D721Med (cell line): ENCODE measurements around the gene MRPS34.
A peak's percentile ranks its signal among the peaks of the same experiment; 100 is the strongest.

Source experiments
- DNase-seq: peaks from one replicate; pipeline ENCODE4 v3.0.0; 2011; ENCODE audit warnings: low spot score; ENCODE audit not compliant: insufficient read length
- FAIRE-seq: peaks from 2 replicates; lab custom pipeline; 2011; peaks lifted over from hg19 to GRCh38; lab: Jason Lieb, UNC
- TF ChIP-seq, protein P1 (sequence below): IDR thresholded peaks from 2 replicates; pipeline ENCODE4 v1.5.1; 2012; ENCODE audit warnings: mild to moderate bottlenecking, control low read depth; ENCODE audit not compliant: insufficient read depth; ENCODE audit errors: missing control alignments

The MRPS34 gene

DNA sequence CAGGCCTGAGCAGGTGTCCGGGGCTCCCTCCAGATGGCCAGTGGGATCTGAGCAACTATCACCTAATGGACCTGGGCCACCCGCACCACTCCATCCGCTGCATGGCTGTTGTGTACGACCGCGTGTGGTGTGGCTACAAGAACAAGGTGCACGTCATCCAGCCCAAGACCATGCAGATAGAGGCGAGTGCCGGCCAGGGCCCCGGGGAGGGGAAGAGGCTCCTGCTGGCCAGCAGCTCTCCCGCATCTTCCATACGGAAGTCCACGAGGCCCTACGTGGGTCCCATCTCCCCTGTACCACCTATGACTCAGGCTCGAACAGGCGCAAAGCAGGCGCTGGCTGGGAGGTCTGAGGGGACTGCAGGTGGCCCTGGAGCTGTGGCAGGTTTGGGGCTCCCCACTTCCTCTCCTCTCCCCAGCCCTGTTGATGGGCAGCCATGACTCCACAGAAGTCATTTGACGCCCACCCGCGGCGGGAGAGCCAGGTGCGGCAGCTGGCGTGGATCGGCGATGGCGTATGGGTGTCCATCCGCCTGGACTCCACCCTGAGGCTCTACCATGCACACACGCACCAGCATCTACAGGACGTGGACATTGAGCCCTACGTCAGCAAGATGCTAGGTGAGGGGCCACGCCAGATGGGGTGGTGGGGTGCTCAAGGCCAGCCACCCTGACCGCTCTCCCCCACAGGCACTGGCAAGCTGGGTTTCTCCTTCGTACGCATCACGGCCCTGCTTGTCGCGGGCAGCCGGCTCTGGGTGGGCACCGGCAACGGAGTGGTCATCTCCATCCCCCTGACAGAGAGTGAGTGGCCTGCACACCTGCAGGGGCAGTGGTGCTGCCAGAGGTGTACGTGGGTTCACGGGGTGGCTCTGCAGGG, 5.6 kb downstream of the MRPS34 start:
- TF ChIP-seq, protein P1, sequence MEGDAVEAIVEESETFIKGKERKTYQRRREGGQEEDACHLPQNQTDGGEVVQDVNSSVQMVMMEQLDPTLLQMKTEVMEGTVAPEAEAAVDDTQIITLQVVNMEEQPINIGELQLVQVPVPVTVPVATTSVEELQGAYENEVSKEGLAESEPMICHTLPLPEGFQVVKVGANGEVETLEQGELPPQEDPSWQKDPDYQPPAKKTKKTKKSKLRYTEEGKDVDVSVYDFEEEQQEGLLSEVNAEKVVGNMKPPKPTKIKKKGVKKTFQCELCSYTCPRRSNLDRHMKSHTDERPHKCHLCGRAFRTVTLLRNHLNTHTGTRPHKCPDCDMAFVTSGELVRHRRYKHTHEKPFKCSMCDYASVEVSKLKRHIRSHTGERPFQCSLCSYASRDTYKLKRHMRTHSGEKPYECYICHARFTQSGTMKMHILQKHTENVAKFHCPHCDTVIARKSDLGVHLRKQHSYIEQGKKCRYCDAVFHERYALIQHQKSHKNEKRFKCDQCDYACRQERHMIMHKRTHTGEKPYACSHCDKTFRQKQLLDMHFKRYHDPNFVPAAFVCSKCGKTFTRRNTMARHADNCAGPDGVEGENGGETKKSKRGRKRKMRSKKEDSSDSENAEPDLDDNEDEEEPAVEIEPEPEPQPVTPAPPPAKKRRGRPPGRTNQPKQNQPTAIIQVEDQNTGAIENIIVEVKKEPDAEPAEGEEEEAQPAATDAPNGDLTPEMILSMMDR, result no peak
- FAIRE-seq, result no peak

DNA sequence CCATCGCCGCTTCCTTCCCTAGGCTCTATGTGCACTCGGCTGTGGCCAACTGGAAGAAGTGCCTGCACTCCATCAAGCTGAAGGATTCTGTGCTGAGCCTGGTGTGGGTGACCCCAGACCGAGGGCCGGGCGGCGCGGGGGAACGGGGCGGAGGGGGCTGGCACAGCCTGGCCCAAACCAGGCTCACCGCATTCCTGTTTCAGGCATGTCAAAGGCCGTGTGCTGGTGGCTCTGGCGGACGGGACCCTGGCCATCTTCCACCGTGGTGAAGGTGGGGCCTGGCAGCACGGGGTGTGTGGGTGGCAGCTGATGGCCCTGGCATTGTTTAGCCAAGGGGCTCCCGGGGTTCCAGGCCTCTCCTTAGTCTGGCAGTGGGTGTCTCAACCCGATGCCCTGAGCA, 6.2 kb downstream of the MRPS34 start:
- FAIRE-seq (no peak), DNase-seq (no peak)
- TF ChIP-seq, protein P1, result no peak

More for the DNA sequence above, 5.6 kb downstream of the MRPS34 start:
- DNase-seq, result no peak

DNA sequence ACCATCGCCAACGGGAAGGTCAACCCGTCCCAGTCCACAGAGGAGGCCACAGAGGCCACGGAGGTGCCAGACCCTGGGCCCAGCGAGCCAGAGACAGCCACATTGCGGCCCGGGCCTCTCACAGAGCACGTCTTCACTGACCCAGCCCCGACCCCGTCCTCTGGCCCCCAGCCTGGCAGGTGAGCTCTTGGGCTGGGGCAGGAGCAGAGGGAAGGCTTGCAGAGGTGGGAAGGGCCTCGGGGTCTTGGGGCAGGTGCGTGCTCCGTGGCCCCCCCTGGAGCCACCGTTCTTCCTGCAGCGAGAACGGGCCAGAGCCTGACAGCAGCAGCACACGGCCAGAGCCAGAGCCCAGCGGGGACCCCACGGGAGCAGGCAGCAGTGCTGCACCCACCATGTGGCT, 6.7 kb downstream of the MRPS34 start:
- TF ChIP-seq, protein P1, result no peak
- FAIRE-seq, result no peak

DNA sequence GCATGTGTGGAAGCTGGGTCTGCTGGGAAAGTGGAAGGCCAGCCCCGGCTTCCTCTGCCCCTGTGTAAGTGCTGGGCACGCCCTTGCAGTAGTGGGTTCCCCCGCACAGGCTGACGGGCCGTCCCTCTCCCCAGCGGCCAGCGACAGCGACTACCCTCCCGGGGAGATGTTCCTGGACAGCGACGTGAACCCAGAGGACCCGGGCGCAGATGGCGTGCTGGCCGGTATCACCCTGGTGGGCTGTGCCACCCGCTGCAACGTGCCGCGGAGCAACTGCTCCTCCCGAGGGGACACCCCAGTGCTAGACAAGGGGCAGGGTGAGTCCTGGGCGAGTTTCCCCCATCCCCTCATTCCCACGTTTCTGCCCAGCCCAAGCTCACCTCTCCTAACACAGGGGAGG, 7.1 kb downstream of the MRPS34 start:
- TF ChIP-seq, protein P1, result no peak
- no peak for DNase-seq
- FAIRE-seq, result no peak

More for the DNA sequence above, 6.7 kb downstream of the MRPS34 start:
- no peak for DNase-seq

DNA sequence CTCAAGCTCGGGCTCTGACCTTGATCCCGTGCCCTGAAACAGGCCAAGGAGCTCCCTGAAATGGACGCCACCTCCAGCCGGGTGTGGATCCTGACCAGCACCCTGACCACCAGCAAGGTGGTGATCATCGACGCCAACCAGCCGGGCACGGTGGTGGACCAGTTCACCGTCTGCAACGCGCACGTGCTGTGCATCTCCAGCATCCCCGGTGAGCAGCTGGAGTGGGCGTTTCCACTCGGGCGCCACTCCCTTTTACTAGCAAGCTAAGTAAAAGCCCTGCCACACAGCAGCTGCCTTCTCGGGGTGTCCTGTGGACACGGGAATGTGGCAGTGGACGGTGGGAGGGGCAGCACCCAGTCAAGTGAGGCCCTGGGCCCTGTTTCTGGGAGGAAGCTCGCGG, 8.0 kb downstream of the MRPS34 start:
- TF ChIP-seq, protein P1, result no peak
- DNase-seq, result no peak
- no peak for FAIRE-seq

DNA sequence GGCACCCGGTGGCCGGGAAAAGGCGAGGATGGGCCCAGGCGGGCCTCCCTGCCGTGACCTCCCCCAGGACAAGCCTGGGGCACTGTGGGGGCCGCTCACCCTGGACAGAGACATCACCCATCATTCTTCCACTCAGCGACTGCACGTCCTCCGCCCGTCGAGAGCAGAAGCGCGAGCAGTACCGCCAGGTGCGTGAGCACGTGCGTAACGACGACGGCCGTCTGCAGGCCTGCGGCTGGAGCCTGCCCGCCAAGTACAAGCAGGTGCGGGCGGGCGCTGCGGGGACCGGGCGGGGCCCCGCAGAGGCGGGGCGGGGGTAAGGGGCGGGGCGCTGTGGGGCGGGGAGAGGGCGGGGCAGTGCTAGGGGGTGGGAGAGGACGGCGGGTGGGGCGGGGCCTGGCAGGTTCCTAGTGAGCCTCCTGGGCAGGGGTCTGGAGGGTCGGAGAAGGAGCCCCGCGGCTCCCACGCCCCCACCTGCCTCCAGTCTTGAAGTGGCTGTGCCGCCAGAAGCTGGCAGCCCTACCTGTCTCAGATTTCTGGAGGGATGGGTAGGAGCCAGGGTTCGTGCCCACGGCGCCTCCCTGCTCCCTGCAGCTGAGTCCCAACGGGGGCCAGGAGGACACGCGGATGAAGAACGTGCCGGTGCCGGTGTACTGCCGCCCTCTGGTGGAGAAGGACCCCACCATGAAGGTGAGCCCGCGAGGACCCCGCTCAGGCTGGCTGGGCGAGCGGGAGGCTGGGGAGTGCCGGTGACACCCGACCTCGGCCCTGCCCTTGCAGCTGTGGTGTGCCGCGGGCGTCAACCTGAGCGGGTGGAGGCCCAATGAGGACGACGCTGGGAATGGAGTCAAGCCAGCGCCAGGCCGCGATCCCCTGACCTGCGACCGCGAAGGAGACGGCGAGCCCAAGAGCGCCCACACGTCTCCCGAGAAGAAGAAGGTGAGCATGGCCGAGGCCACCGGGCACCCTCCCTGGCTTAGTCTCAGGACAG, 9.1 kb downstream of the MRPS34 start:
- no peak for DNase-seq
- TF ChIP-seq, protein P1, result peak; percentile 12
- FAIRE-seq, result no peak
